Fibroblast of lung (primary cell): ENCODE measurements around the gene ZNF302. TPM values are rescaled to one million over a fixed set of nuclear protein-coding genes. Genes with fewer than 3 reads are reported as not detected.
"Not testable (repeated sequence)": the region's sequence is repeated elsewhere in the genome, so short reads cannot be mapped to it uniquely, and the experiment has no call there.

ENCODE experiments used
- DNase-seq, 2 donors: peaks; one replicate each; pipeline versions ENCODE4 v3.0.0 to v3.0.0-alpha.2; 2010; ENCODE audit warnings: low read depth in 2 of 2
- H2AFZ ChIP-seq: 2 replicates; pipeline ENCODE4 v1.5.1; 2012; ENCODE audit warnings: low read length, control low read depth, inconsistent platforms
- H3K27ac ChIP-seq: 2 replicates; pipeline ENCODE4 v1.5.1; 2011; ENCODE audit warnings: low read length, control low read depth; ENCODE audit not compliant: insufficient read depth
- H3K27me3 ChIP-seq: 2 replicates; pipeline ENCODE4 v1.5.1; 2011; ENCODE audit warnings: mild to moderate bottlenecking, low read length; ENCODE audit not compliant: control insufficient read depth, insufficient read depth
- H3K36me3 ChIP-seq: 2 replicates; pipeline ENCODE4 v1.5.1; 2011; ENCODE audit warnings: low read length; ENCODE audit not compliant: control insufficient read depth, insufficient read depth
- H3K4me1 ChIP-seq: 2 replicates; pipeline ENCODE4 v1.5.1; 2011; ENCODE audit warnings: low read length; ENCODE audit not compliant: control insufficient read depth, insufficient read depth; ENCODE audit errors: extremely low read depth
- H3K4me2 ChIP-seq: 2 replicates; pipeline ENCODE4 v1.5.1; 2011; ENCODE audit warnings: low read length, control low read depth; ENCODE audit not compliant: insufficient read depth; ENCODE audit errors: extremely low read depth
- H3K4me3 ChIP-seq, 4 experiments: fragments of 200-600 bp in 1 of 4; sonication (generic) in 1 of 4; replicated peaks in 1 of 4; 2 replicates each; pipeline ENCODE4 v1.5.1; 2011 to 2016; ENCODE audit warnings: low read length in 4 of 4, low read depth in 3 of 4, mild to moderate bottlenecking in 3 of 4, control low read depth in 2 of 4, inconsistent platforms in 1 of 4, mixed read lengths in 1 of 4; ENCODE audit not compliant: insufficient read depth in 1 of 4; ENCODE audit errors: control extremely low read depth in 1 of 4
- H3K79me2 ChIP-seq: 2 replicates; pipeline ENCODE4 v1.5.1; 2012; ENCODE audit warnings: mild to moderate bottlenecking, low read length, inconsistent platforms; ENCODE audit not compliant: control insufficient read depth, insufficient read depth
- H3K9ac ChIP-seq: 2 replicates; pipeline ENCODE4 v1.5.1; 2011; ENCODE audit warnings: mild to moderate bottlenecking, low read length, control low read depth; ENCODE audit not compliant: insufficient read depth
- H3K9me3 ChIP-seq: 2 replicates; pipeline ENCODE4 v1.5.1; 2012; ENCODE audit warnings: low read depth, low read length; ENCODE audit not compliant: control insufficient read depth, insufficient read depth
- H4K20me1 ChIP-seq: 2 replicates; pipeline ENCODE4 v1.5.1; 2011; ENCODE audit warnings: low read length; ENCODE audit not compliant: control insufficient read depth, insufficient read depth; ENCODE audit errors: extremely low read depth
- EZH2 ChIP-seq: IDR thresholded peaks from 2 replicates; pipeline ENCODE4 v1.5.1; 2012; ENCODE audit warnings: low read length, control low read depth, mild to moderate bottlenecking; ENCODE audit errors: missing control alignments
- polyA plus RNA-seq, 2 donors: library from polyadenylated mRNA; depleted of rRNA in 1 of 2; stranded (reverse) in 1 of 2; unstranded in 1 of 2; fragments of >200 nt; gene quantifications; 2 replicates each; pipeline ENCODE4 v1.2.1, GENCODE V29; 2011 to 2012; ENCODE audit warnings: missing spikeins in 1 of 2
- total RNA-seq: library from RNA; depleted of rRNA; stranded (reverse); fragments of >200 nt; gene quantifications from 2 replicates; pipeline ENCODE4 v1.2.1, GENCODE V29; 2014
- TF ChIP-seq, protein P1 (sequence below), 2 donors: IDR thresholded peaks in 1 of 2; conservative IDR thresholded peaks in 1 of 2; 1 replicate in 1 of 2; 2 replicates in 1 of 2; pipeline ENCODE4 v1.5.1; 2011 to 2012; ENCODE audit warnings: low read length in 2 of 2, control low read depth in 1 of 2, inconsistent platforms in 1 of 2, low read depth in 1 of 2, mild to moderate bottlenecking in 1 of 2

ZNF302 gene
- total and polyA plus RNA-seq, 2 donors (not counting 1 experiment from before 2014, with no cell fraction given) = 14.5 to 21.6 TPM

DNA sequence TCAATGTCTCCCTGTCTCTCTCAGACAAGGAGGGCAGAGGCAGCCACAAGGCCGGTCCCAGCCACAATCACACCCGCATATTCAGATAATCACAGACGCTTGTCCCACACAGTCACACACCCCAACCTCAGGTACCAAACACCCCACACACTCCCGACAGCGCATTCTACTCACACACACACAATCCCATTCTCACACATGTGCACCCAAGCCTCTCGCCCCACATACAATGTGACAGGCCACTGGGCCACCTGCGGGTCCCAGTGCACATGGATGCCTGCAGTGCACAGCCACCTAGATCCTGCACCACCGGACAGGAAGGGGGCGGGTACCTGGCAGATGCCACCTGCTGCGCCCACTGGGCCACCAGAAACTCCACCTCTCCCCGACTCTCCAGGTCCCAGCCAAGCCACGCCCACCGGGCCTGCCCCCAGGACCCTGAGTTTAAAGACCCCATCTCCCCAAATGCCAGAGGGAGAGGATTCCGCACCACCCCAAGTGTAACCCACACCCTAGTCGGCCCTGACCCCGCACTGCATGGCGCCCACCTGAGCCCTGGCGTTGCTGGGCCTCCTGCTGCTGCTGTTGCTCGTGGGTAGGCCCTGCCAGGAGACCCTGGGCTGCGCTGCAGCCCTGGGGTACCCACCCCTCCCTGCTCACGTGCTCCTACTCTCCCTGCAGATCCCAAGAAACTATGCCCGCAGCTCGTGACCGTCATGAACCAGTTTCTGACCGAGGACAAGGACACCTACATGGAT lies 11.1 kb upstream of the ZNF302 start:
- Histone ChIP-seq H3K9me3 (no peaks in the 10 kb centered on the region), H2AFZ (no peak overlapping the region), H3K27me3 (no peaks in the 10 kb centered on the region), H4K20me1 (no peaks in the 10 kb centered on the region), H3K36me3 (no peaks in the 10 kb centered on the region), H3K4me2 (no peak overlapping the region), H3K4me3 (no peak overlapping the region), H3K79me2 (no peaks in the 10 kb centered on the region), H3K4me1 (no peaks in the 10 kb centered on the region), H3K9ac (no peak overlapping the region), H3K27ac (no peak overlapping the region)
- no peak for TF ChIP-seq EZH2
- TF ChIP-seq, protein P1, sequence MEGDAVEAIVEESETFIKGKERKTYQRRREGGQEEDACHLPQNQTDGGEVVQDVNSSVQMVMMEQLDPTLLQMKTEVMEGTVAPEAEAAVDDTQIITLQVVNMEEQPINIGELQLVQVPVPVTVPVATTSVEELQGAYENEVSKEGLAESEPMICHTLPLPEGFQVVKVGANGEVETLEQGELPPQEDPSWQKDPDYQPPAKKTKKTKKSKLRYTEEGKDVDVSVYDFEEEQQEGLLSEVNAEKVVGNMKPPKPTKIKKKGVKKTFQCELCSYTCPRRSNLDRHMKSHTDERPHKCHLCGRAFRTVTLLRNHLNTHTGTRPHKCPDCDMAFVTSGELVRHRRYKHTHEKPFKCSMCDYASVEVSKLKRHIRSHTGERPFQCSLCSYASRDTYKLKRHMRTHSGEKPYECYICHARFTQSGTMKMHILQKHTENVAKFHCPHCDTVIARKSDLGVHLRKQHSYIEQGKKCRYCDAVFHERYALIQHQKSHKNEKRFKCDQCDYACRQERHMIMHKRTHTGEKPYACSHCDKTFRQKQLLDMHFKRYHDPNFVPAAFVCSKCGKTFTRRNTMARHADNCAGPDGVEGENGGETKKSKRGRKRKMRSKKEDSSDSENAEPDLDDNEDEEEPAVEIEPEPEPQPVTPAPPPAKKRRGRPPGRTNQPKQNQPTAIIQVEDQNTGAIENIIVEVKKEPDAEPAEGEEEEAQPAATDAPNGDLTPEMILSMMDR (conservative IDR thresholded peaks at IDR 0.05 in 1 of 2, IDR thresholded peaks at IDR 0.05 in 1 of 2; ENCODE audit: low read depth in 1 of 2, low read length in 2 of 2) = no peak
- no peak for DNase-seq

GRCh38 chr19:34666958-34667265 lies 10.6 kb upstream of the ZNF302 start:
- Histone ChIP-seq H2AFZ (peak overlapping the region; percentile 59), H3K79me2 (no peaks in the 10 kb centered on the region), H3K36me3 (no peaks in the 10 kb centered on the region), H3K27ac (no peak overlapping the region), H3K4me3 (no peak overlapping the region), H3K4me2 (no peak overlapping the region), H3K4me1 (no peaks in the 10 kb centered on the region), H3K9me3 (no peaks in the 10 kb centered on the region), H4K20me1 (no peaks in the 10 kb centered on the region), H3K9ac (no peak overlapping the region), H3K27me3 (no peaks in the 10 kb centered on the region)
- DNase-seq = no peak
- TF ChIP-seq EZH2 = no peak
- TF ChIP-seq, protein P1 (conservative IDR thresholded peaks at IDR 0.05 in 1 of 2, IDR thresholded peaks at IDR 0.05 in 1 of 2; ENCODE audit: low read depth in 1 of 2, low read length in 2 of 2) = no peak

DNA sequence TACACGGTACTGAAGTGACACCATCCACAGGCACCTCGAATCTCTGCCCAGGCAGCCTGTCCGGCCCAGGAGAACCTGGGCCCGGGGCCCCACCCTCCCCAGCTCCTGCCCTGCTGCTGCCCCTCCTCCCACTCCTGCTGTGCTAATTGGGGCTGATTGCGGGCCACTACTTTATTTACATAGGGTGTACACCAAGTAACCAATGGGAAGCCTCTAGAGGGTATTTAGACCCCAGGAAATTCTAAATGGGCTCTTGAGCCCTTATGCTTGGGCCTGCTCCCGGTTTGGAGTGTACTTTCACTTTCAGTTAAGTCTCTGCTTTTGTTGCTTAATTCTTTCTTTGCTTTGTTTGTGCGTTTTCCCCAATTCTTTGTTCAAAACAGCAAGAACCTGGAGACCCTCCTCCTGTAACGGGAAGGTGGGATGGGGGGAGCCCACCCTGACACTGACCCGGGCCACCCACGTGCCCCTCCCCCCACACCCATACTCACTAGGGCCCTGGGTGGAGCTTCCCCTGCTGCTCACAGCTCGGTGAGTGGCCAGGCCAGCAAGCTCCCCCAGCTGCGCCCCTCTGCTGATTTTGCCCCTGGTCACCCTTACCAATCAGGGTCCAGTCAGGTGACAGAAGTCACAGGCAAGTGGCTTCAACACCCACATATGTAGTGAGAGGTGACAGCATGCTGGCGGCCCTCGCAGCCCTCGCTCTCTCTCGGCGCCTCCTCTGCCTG lies 10.0 kb upstream of the ZNF302 start:
- peak; percentile 18 to 40 for DNase-seq
- H3K27me3 ChIP-seq = no peaks in the 10 kb centered on the region
- H3K4me2 ChIP-seq = peak overlapping the region; percentile 51
- peak overlapping the region; percentile 46 for H3K9ac ChIP-seq
- TF ChIP-seq, protein P1 (conservative IDR thresholded peaks at IDR 0.05 in 1 of 2, IDR thresholded peaks at IDR 0.05 in 1 of 2; ENCODE audit: low read depth in 1 of 2, low read length in 2 of 2) = no peak
- TF ChIP-seq EZH2 = no peak
- H3K27ac ChIP-seq = peak overlapping the region; percentile 54
- peak overlapping the region; percentile 59 for H2AFZ ChIP-seq
- H3K36me3 ChIP-seq = no peaks in the 10 kb centered on the region
- H3K4me1 ChIP-seq = no peaks in the 10 kb centered on the region
- H3K79me2 ChIP-seq = no peaks in the 10 kb centered on the region
- H3K4me3 ChIP-seq = peak overlapping the region; percentile 15 to 42 (median 23)
- no peaks in the 10 kb centered on the region for H3K9me3 ChIP-seq
- no peaks in the 10 kb centered on the region for H4K20me1 ChIP-seq

GRCh38 chr19:34668077-34668689 lies 9.3 kb upstream of the ZNF302 start:
- not testable (repeated sequence) for H3K4me2 ChIP-seq, H3K27me3 ChIP-seq, H3K4me1 ChIP-seq, H3K36me3 ChIP-seq, H2AFZ ChIP-seq, H3K4me3 ChIP-seq, H3K79me2 ChIP-seq, H3K9me3 ChIP-seq, DNase-seq, H4K20me1 ChIP-seq, H3K27ac ChIP-seq, H3K9ac ChIP-seq
